ENCODE data around the gene ABHD4. TPM values are rescaled to one million over a fixed set of nuclear protein-coding genes. Genes with fewer than 3 reads are reported as not detected.
A peak's percentile ranks its signal among the peaks of the same experiment; 100 is the strongest.
"Not testable (repeated sequence)": the region's sequence is repeated elsewhere in the genome, so short reads cannot be mapped to it uniquely, and the experiment has no call there.

Gene ABHD4
- total RNA-seq, 1 donor from 2014 or later, result 12.3 TPM

DNA sequence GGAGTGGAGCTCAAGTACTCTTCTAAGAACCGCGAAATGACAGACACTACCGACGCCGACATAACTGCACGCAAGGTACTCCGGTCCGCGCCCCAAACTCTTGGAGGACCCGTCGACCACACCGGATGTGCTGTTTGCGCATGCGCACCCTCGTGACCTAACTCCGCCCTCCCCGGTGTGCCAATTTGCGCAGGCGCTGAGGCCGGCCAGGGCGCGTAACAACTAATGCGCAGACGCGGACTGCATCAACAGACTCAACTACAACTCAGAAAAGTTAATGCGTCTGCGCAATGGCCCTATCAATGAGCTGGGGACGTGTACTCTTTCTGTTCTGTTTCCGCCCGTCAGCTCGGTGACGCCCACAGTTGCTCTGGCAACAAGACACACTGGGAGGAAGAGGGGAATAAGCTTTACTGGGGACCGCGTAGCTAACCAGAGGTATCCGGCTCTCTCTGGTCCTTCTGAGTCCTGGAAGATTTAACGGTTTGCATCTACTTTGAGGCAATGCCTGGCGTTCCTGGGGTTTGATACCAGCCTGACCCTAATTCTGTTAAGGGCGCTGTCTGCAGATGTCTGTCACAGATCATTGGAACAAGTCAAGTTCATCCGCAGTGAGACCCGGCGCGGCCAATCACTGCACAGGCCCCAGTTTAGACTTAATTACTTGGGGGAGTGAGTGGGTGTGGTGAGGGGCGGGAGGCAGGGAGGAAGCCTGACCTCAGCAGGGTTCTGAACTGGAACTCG is 8.8 kb upstream of the ABHD4 start, which contains the start of gene DAD1:
DAD1 (minus strand) TSS at position 129 of the 744 bp plus-strand sequence; CDS start at position 62, 67 bp downstream.
- DNase-seq (ENCODE audit: low spot score), result peak; percentile 100

DNA sequence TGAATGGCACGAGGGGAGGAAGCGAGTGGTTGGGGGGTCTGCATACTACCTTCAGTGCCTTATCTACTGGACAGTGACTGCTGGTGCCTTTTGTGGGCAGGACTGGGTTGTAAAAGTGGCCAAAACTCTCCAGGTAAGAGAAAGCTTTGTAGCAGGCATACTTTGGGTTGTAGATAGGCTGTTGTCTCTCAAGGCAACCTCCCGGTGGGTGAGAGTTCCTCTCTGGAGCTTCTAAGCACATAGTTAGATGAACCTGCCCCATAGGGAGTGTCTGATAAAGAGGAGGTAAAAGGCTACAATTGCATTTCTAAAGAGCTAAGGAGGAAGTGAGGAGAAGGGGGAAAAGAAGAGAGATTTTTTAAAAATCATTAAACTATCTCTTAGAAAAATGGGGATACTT is 4.9 kb upstream of the ABHD4 start:
- DNase-seq (ENCODE audit: low spot score), result no peak

DNA sequence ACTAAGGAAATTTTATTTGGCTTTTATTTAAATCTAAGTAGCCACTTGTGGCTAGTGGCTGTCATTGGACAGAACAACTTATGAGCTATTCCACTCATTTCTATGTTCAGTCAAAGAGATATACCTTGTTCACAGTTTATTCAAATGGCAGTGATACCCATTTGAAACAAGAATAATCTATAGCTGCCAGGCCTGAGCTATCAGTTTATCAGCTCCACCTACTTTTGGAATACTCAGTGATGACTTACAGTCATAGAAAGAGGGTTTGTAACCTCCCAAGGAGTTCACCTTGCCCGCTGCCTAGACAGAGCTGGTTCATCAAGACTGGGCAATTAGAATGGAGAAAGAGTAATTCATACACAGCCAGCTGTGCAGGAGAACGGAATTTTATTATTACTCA is 4.5 kb upstream of the ABHD4 start:
- no peak for DNase-seq (ENCODE audit: low spot score)

GRCh38 chr14:22594156-22594716 is 3.9 kb upstream of the ABHD4 start:
- DNase-seq (ENCODE audit: low spot score), result no peak

GRCh38 chr14:22596354-22596879 is 1.7 kb upstream of the ABHD4 start:
- DNase-seq (ENCODE audit: low spot score), result no peak

- DNase-seq (ENCODE audit: low spot score), result no peak
Observed at GRCh38 chr14:22597265-22597664, 835 bp upstream of the ABHD4 start.

- DNase-seq (ENCODE audit: low spot score), result no peak
Observed at GRCh38 chr14:22597771-22598098, 365 bp upstream of the ABHD4 start.

GRCh38 chr14:22598896-22599244 is 770 bp downstream of the ABHD4 start:
- DNase-seq (ENCODE audit: low spot score), result peak; percentile 34

GRCh38 chr14:22599349-22599748 is 1.2 kb downstream of the ABHD4 start:
- DNase-seq (ENCODE audit: low spot score), result no peak

- no peak for DNase-seq (ENCODE audit: low spot score)
Observed at GRCh38 chr14:22600027-22600426, 1.9 kb downstream of the ABHD4 start.

DNA sequence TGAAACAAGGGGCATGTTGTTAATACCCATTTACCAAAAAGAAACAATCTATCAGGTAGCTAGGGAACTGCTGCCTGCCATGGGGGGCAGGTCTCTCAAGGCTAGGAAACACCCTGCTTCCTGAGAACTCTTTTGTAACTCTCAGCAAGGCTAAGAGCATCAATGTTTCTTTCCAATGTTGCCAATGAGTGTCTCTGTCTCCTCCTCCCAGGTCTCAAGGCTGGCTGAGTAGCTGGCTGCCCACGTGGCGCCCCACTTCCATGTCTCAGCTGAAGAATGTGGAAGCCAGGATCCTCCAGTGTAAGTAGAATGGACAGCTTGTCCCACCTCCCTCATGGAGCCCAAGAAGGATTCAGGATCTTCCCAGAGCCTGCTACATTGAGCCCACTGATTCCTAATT is 3.4 kb downstream of the ABHD4 start:
- no peak for DNase-seq (ENCODE audit: low spot score)

- DNase-seq (ENCODE audit: low spot score), result no peak
Observed at GRCh38 chr14:22601996-22602395, 3.9 kb downstream of the ABHD4 start.

GRCh38 chr14:22602862-22603261 is 4.8 kb downstream of the ABHD4 start:
- no peak for DNase-seq (ENCODE audit: low spot score)

DNA sequence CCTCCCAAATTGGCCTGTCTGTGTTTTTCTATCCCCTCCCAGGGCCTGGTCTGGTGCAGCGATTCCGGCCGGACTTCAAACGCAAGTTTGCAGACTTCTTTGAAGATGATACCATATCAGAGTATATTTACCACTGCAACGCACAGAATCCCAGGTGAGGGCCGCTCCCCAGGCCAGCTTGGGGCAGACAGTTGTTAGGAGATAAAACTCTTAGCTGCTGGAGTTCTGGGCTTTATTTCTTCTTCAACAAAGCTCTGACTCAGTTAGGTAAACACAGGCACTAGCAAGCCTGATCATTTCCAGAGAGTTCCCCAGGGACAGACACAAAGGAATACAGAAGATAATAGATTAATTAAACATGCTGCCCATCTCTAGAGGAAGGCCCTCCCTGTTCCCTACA is 8.3 kb downstream of the ABHD4 start:
- no peak for DNase-seq (ENCODE audit: low spot score)

- no peak for DNase-seq (ENCODE audit: low spot score)
Observed at GRCh38 chr14:22607291-22607690, 9.2 kb downstream of the ABHD4 start.

DNA sequence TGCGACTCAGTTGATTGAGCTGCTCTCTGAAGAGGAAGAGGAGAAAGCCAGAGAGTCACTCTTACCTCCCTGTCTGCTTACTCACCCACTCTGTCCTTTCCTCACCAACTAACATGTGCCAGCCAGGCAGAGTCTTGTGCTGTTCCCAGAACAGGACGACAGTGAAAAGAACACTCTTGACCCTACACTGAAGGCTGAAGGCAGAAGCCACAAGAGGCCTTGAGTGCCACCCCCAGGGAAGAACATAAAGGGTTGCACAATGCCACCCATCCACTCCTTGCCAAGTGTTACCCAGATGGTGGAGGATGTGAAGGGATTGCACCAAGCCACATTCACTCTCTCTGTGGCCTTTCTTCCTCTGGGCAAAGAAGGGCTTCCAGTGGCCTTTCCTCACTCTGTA is 12.8 kb downstream of the ABHD4 start:
- no peak for DNase-seq (ENCODE audit: low spot score)

DNA sequence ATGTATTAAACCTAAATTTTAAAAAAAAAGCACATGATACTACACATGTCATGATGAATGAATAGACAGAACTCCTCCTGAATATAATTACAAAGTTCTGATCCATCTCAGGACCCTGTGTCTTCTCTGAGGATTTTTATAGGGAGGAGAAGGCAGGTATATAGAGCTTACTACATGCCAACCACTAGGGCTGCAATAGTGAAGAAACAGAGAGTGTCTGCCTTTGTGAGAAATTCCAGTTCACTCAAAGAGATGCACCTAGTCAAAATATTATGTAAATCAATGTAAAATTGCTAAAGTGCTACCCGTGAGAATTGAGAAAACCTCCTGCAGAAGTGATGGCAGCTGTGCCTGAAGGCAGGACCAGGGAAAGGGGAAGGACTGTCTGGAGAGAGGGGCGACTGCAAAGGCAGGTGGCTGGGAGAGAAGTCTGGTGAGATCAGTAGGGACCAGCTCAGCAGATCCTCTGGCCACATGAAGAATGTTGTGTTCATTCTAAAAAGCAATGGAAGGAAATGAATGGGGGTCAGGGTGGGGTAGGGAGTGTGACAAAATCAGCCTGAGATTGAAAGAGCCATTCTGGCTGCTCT is 15.1 kb downstream of the ABHD4 start:
- DNase-seq (ENCODE audit: low spot score), result no peak

GRCh38 chr14:22613736-22614239 is 15.7 kb downstream of the ABHD4 start:
- no peak for DNase-seq (ENCODE audit: low spot score)

- DNase-seq (ENCODE audit: low spot score), result peak; percentile 91
Observed at GRCh38 chr14:22614240-22614799, 16.2 kb downstream of the ABHD4 start.

DNA sequence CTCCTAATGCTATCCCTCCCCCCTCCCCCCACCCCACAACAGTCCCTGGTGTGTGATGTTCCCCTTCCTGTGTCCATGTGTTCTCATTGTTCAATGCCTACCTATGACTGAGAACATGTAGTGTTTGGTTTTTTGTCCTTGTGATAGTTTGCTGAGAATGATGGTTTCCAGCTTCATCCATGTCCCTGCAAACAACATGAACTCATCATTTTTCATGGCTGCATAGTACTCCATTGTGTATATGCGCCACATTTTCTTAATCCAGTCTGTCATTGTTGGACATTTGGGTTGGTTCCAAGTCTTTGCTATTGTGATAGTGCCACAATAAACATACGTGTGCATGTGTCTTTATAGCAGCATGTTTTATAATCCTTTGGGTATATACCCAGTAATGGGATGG is 17.7 kb downstream of the ABHD4 start:
- not testable (repeated sequence) for DNase-seq (ENCODE audit: low spot score)

DNA sequence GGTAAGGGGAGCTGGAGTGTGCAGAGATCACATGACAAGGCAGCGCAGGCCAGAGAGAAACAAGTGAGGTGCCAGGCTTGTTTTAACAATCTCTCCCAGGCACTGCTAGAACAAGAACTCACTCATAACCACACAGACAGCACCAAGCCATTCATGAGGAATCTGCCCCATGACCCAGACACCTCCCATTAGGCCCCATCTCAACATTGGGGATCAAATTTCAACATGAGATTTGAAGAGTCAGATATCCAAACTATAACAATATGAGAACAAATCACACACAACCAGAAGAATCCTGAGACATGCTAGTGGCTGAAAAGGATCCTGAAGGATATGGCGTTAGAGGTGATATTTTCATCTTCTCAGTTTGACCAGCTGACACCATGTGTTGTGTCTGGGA is 24.2 kb downstream of the ABHD4 start:
- no peak for DNase-seq (ENCODE audit: low spot score)

DNA sequence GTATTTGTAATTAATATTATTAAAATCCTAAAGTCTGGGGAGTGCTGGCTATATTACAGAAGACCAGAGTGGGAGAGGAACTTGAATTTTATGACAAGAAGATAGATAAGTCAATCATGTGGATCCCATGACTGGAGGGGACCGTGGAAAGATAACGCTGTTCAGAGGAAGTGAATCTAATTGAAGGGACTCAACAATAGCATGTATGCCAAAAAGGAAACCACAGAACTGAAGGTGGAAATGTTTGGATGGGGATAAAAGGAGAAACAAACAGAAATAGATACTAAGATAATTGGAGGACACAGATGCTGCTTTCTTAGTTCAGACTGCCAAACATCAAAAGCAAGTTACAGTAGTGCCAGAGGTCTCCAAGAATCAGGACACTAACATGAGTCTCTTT is 24.9 kb downstream of the ABHD4 start:
- no peak for DNase-seq (ENCODE audit: low spot score)

DNA sequence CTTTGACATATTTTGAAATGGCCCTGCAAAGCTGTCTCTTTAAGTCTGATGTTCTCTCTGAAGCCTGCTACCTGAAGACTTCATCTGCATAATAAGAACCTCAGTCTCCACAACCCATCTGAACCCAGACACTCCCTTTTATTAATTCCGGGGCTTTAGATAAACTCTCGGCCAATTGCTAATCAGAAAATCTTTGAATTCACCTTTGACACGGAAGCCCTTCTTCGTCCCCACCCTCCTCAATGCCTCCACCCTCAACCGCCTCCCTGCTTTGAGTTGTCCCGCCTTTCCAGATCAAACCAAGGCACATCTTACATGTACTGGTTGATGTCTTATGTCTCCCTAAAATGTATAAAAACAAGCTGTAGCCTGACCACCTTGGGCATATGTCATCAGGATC is 28.5 kb downstream of the ABHD4 start:
- DNase-seq (ENCODE audit: low spot score), result no peak
